K562 (cell line): ENCODE data around the gene HPX. TPM values are rescaled to one million over a fixed set of nuclear protein-coding genes. Genes with fewer than 3 reads are reported as not detected.
A peak's percentile ranks its signal among the peaks of the same experiment; 100 is the strongest.

ENCODE experiments used
- ATAC-seq: fragments of 200-7000 bp; cut with Tn5 transposase; 3 replicates; pipeline ENCODE4 v1.9.1; 2020; ENCODE audit warnings: moderate library complexity
- BruUV-seq: library from RNA; stranded (reverse); fragments of 400-500 nt; replicated peaks from 2 replicates; lab custom pipeline; 2021; lab: Mats Ljungman, UMichigan
- CTCF ChIA-PET: fragments of 300-600 bp; formaldehyde crosslinking; extraction: SDS; loops from one replicate; lab custom pipeline; 2021; ENCODE audit warnings: low intra/inter-chr PET ratio; lab: Yijun Ruan, JAX
- POLR2A ChIA-PET: fragments of 300-600, 350-650 bp; sonication (Branson Sonifier 250); formaldehyde crosslinking; extraction: SDS; loops from one replicate; lab custom pipeline; 2021; ENCODE audit warnings: antibody characterized with exemption, inconsistent platforms; lab: Yijun Ruan, JAX
- DNase-seq, 4 experiments: peaks; one replicate each; pipeline versions ENCODE4 v3.0.0 to v3.0.0-alpha.2; 2011 to 2018; ENCODE audit warnings: low spot score in 3 of 4, mixed read lengths in 3 of 4; ENCODE audit errors: extremely low read depth in 1 of 4
- FAIRE-seq: peaks from 2 replicates; lab custom pipeline; 2011; peaks lifted over from hg19 to GRCh38; lab: Jason Lieb, UNC
- H2AFZ ChIP-seq: 2 replicates; pipeline ENCODE4 v1.6.0; 2011; ENCODE audit warnings: low read depth, low read length, control low read depth, inconsistent platforms
- H3K27ac ChIP-seq: fragments of 200-600 bp; 3 replicates; pipeline ENCODE4 v1.8.0; 2011; ENCODE audit warnings: low read depth, mild to moderate bottlenecking, control low read depth, inconsistent platforms, low read length, moderate library complexity, mixed read lengths; ENCODE audit errors: extremely low read depth
- H3K27me3 ChIP-seq, 2 experiments: fragments of 300-600 bp in 1 of 2; 2 replicates in 1 of 2; 3 replicates in 1 of 2; pipeline versions ENCODE4 v1.6.0 to v1.8.0; 2011; ENCODE audit warnings: inconsistent platforms in 2 of 2, low read length in 2 of 2, mild to moderate bottlenecking in 1 of 2, mixed read lengths in 1 of 2, moderate library complexity in 1 of 2; ENCODE audit not compliant: control insufficient read depth in 2 of 2, insufficient read depth in 2 of 2
- H3K36me3 ChIP-seq: fragments of 300-600 bp; 3 replicates; pipeline ENCODE4 v1.8.0; 2011; ENCODE audit warnings: mild to moderate bottlenecking, low read length, inconsistent platforms; ENCODE audit not compliant: control insufficient read depth, insufficient read depth
- H3K4me1 ChIP-seq, 2 experiments: fragments of 200-600 bp in 1 of 2; replicated peaks in 1 of 2; 2 replicates in 1 of 2; 3 replicates in 1 of 2; pipeline versions ENCODE4 v1.5.1 to v1.8.0; 2011; ENCODE audit warnings: inconsistent platforms in 2 of 2, low read length in 2 of 2, mild to moderate bottlenecking in 1 of 2, mixed read lengths in 1 of 2, moderate library complexity in 1 of 2; ENCODE audit not compliant: control insufficient read depth in 2 of 2, insufficient read depth in 2 of 2
- H3K4me2 ChIP-seq: 2 replicates; pipeline ENCODE4 v1.6.1; 2011; ENCODE audit warnings: low read length, control low read depth, inconsistent platforms, mixed read lengths; ENCODE audit not compliant: insufficient read depth
- H3K4me3 ChIP-seq: fragments of 200-600 bp; sonication (generic), shearing (Covaris generic); 2 replicates; pipeline ENCODE4 v1.5.1; 2016; ENCODE audit warnings: control low read depth, inconsistent platforms
- H3K79me2 ChIP-seq: fragments of 200-600 bp; 3 replicates; pipeline ENCODE4 v1.8.0; 2011; ENCODE audit warnings: low read length, inconsistent platforms; ENCODE audit not compliant: control insufficient read depth, insufficient read depth
- H3K9ac ChIP-seq, 2 experiments: 2 replicates each; pipeline versions ENCODE4 v1.6.0 to v1.6.1; 2011; ENCODE audit warnings: low read depth in 2 of 2, low read length in 2 of 2, control low read depth in 1 of 2, inconsistent platforms in 1 of 2, mild to moderate bottlenecking in 1 of 2, mixed read lengths in 1 of 2; ENCODE audit not compliant: insufficient read depth in 1 of 2
- H3K9me1 ChIP-seq: one replicate; pipeline ENCODE4 v1.6.0; 2011; ENCODE audit warnings: inconsistent platforms, mild to moderate bottlenecking, low read length, moderate library complexity; ENCODE audit not compliant: control insufficient read depth, insufficient read depth
- H3K9me3 ChIP-seq: replicated peaks from 2 replicates; pipeline ENCODE4 v1.5.1; 2011; ENCODE audit warnings: low read depth, low read length, inconsistent platforms; ENCODE audit not compliant: control insufficient read depth, insufficient read depth
- H4K20me1 ChIP-seq: replicated peaks from 2 replicates; pipeline ENCODE4 v1.6.1; 2011; ENCODE audit warnings: low read length, inconsistent platforms, mixed read lengths; ENCODE audit not compliant: control insufficient read depth, insufficient read depth
- BCL6 ChIP-seq: fragments of 250-450 bp; sonication (Bioruptor Pico); IDR thresholded peaks from 2 replicates; pipeline ENCODE4 v1.4.0; 2020
- KLF16 ChIP-seq: IDR thresholded peaks from 2 replicates; pipeline ENCODE4 v1.6.1; 2016; ENCODE audit warnings: antibody characterized with exemption
- MCM2 ChIP-seq: fragments of 450-650 bp; IDR thresholded peaks from 2 replicates; pipeline ENCODE4 v1.6.1; 2017; ENCODE audit warnings: low read depth, mild to moderate bottlenecking
- POLR2G ChIP-seq: fragments of 200-400 bp; formaldehyde crosslinking; IDR thresholded peaks from 2 replicates; pipeline ENCODE4 v1.6.1; 2017; ENCODE audit warnings: low read depth, mild to moderate bottlenecking, antibody characterized with exemption, low read length, moderate library complexity
- ZNF174 ChIP-seq: fragments of 250-450 bp; sonication (Bioruptor Pico); IDR thresholded peaks from 2 replicates; pipeline ENCODE4 v1.4.0; 2020; ENCODE audit warnings: mild to moderate bottlenecking
- ZNF589 ChIP-seq: fragments of 200-800 bp; sonication (Bioruptor generic); IDR thresholded peaks from 2 replicates; pipeline ENCODE4 v1.6.1; 2016; ENCODE audit warnings: low read depth, missing genetic modification characterization, missing compliant biosample characterization
- ZNF785 ChIP-seq: fragments of 250-450 bp; sonication (Bioruptor Pico); IDR thresholded peaks from 2 replicates; pipeline ENCODE4 v1.4.0; 2020; ENCODE audit warnings: mild to moderate bottlenecking
- WGBS: fragments of 100-300 bp; shearing (Covaris generic); methylation state at CpG from one replicate; pipeline ENCODE4 v1.1.6; 2016; ENCODE audit warnings: low coverage, mixed read lengths; ENCODE audit not compliant: insufficient coverage; ENCODE audit errors: missing lambda C conversion rate; 5-methylcytosine and 5-hydroxymethylcytosine counted together
- in situ Hi-C: fragments of 300-500 bp; cut with MboI; formaldehyde crosslinking; loops from 4 replicates; pipeline ENCODE4 v1.15.0; 2018; ENCODE audit warnings: inconsistent platforms, mixed read lengths
- intact Hi-C: fragments of 100-400 bp; cut with micrococcal nuclease; formaldehyde crosslinking; loops from 2 replicates; pipeline ENCODE4 v1.14.2; 2022
- polyA plus RNA-seq, 8 experiments: library from polyadenylated mRNA; depleted of rRNA in 4 of 8; stranded (reverse) in 5 of 8; unstranded in 3 of 8; fragments of >200 nt; fragmentation: Nextera tagmentation in 2 of 8; fragmentation: Illumina TruSeq in 1 of 8; extraction: Ambion mirVana in 2 of 8; extraction: Trizol in 1 of 8; gene quantifications; 2 replicates each; pipeline versions ENCODE4 v1.2.1 to v1.2.3, GENCODE V29; 2011 to 2014; ENCODE audit warnings: inconsistent platforms in 1 of 8, missing spikeins in 1 of 8
- total RNA-seq, 7 experiments: library from RNA; depleted of rRNA in 6 of 7; stranded (reverse); fragments of >200 nt in 6 of 7; fragmentation: Illumina TruSeq in 2 of 7; extraction: Trizol in 2 of 7; gene quantifications; 2 replicates each; pipeline versions ENCODE4 v1.2.1 to v1.2.3, GENCODE V29; 2011 to 2021; ENCODE audit warnings: low replicate concordance in 1 of 7
- TF ChIP-seq, protein P1 (sequence below): fragments of 250-450 bp; sonication (Bioruptor Pico); IDR thresholded peaks from 2 replicates; pipeline ENCODE4 v1.5.0; 2020; ENCODE audit warnings: mild to moderate bottlenecking
- TF ChIP-seq, protein P2 (sequence below), 2 experiments: fragments of 450-650 bp; formaldehyde crosslinking in 1 of 2; IDR thresholded peaks; 2 replicates each; pipeline versions ENCODE4 v1.4.0 to v1.6.1; 2014 to 2020; ENCODE audit warnings: mild to moderate bottlenecking in 2 of 2, borderline replicate concordance in 1 of 2, low read depth in 1 of 2
- TF ChIP-seq, protein P3 (sequence below): fragments of 450-650 bp; IDR thresholded peaks from 2 replicates; pipeline ENCODE4 v1.6.1; 2016; ENCODE audit warnings: antibody characterized with exemption

Gene HPX
- total and polyA plus RNA-seq, 9 of the 15 experiments (the other 6 are each of a cell fraction or from before 2014, with no cell fraction given): 0.12 to 1.2 (median 0.49) TPM; not detected in 1

DNA sequence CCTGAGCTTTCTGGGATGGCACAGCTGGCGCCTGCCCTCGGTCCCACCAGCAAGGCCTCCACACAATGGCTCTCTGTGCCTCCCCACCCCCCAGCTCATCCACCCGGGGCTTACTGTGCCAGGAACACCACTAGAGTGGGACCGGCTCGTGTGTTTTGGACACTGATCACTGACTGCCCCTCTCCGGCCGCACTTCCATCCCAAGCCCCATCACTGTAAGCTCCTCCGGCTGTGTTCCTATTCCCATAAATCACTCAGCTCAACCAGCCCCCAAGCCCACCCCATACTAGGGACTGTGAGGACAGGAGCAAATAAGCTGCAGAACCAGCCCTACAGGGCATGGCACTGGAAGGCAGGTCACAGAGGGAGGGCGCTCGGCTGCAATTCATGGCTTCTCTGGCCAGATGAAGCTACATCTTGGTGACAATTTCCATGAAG is 29.2 kb downstream of the HPX start:
- in situ Hi-C loops (no loop called here), intact Hi-C loops (no loop called here)
- BruUV-seq: no TSS peak
- no peak for FAIRE-seq
- Histone ChIP-seq H3K79me2 (no peaks in the 10 kb centered on the region), H3K36me3 (no peaks in the 10 kb centered on the region), H3K27me3 (peaks cover 35 to 56% of the 10 kb centered on the region in 2 experiments), H3K4me3 (no peak overlapping the region), H3K4me1 (peaks cover 2 to 9% of the 10 kb centered on the region in 2 experiments; a peak in 2 of 5 replicates), H4K20me1 (0 out of 2 replicates have a peak, but pooled peaks cover 3% of the 10 kb centered on the region), H3K4me2 (no peak overlapping the region), H3K9me1 (no peaks in the 10 kb centered on the region), H3K9me3 (no peaks in the 10 kb centered on the region), H3K27ac (no peak overlapping the region), H3K9ac (peak overlapping the region in 1 of 2 experiments; percentile 17; a peak in 1 of 4 replicates), H2AFZ (no peak overlapping the region)
- ATAC-seq: no peak
- WGBS: 19% methylated on average over 10 of the region's 10 CpGs
- DNase-seq: no peak
- ChIA-PET POLR2A (interaction anchor here (0.6 to 1.2 kb wide), 5 partner anchors 8 to 567 kb away, joined by 3 read pairs; no protein-coding TSS in a partner anchor), CTCF (no interaction called here)
- TF ChIP-seq POLR2G: no peak
- no peak for TF ChIP-seq ZNF589 (CRISPR knock-in tag)
- TF ChIP-seq, protein P1, sequence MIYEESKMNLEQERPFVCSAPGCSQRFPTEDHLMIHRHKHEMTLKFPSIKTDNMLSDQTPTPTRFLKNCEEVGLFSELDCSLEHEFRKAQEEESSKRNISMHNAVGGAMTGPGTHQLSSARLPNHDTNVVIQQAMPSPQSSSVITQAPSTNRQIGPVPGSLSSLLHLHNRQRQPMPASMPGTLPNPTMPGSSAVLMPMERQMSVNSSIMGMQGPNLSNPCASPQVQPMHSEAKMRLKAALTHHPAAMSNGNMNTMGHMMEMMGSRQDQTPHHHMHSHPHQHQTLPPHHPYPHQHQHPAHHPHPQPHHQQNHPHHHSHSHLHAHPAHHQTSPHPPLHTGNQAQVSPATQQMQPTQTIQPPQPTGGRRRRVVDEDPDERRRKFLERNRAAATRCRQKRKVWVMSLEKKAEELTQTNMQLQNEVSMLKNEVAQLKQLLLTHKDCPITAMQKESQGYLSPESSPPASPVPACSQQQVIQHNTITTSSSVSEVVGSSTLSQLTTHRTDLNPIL: no peak
- no peak for TF ChIP-seq MCM2
- TF ChIP-seq BCL6 (CRISPR knock-in tag): no peak
- TF ChIP-seq, protein P2, sequence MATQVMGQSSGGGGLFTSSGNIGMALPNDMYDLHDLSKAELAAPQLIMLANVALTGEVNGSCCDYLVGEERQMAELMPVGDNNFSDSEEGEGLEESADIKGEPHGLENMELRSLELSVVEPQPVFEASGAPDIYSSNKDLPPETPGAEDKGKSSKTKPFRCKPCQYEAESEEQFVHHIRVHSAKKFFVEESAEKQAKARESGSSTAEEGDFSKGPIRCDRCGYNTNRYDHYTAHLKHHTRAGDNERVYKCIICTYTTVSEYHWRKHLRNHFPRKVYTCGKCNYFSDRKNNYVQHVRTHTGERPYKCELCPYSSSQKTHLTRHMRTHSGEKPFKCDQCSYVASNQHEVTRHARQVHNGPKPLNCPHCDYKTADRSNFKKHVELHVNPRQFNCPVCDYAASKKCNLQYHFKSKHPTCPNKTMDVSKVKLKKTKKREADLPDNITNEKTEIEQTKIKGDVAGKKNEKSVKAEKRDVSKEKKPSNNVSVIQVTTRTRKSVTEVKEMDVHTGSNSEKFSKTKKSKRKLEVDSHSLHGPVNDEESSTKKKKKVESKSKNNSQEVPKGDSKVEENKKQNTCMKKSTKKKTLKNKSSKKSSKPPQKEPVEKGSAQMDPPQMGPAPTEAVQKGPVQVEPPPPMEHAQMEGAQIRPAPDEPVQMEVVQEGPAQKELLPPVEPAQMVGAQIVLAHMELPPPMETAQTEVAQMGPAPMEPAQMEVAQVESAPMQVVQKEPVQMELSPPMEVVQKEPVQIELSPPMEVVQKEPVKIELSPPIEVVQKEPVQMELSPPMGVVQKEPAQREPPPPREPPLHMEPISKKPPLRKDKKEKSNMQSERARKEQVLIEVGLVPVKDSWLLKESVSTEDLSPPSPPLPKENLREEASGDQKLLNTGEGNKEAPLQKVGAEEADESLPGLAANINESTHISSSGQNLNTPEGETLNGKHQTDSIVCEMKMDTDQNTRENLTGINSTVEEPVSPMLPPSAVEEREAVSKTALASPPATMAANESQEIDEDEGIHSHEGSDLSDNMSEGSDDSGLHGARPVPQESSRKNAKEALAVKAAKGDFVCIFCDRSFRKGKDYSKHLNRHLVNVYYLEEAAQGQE (IDR thresholded peaks at IDR 0.05; ENCODE audit: borderline replicate concordance): no peak
- TF ChIP-seq, protein P2 (CRISPR knock-in tag; IDR thresholded peaks at IDR 0.05; ENCODE audit: low read depth): no peak
- no peak for TF ChIP-seq ZNF174 (CRISPR knock-in tag)
- TF ChIP-seq, protein P3, sequence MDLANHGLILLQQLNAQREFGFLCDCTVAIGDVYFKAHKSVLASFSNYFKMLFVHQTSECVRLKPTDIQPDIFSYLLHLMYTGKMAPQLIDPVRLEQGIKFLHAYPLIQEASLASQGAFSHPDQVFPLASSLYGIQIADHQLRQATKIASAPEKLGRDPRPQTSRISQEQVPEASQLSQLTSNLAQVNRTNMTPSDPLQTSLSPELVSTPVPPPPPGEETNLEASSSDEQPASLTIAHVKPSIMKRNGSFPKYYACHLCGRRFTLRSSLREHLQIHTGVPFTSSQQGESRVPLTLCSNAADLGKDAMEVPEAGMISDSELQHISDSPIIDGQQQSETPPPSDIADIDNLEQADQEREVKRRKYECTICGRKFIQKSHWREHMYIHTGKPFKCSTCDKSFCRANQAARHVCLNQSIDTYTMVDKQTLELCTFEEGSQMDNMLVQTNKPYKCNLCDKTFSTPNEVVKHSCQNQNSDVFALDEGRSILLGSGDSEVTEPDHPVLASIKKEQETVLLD: no peak
- no peak for TF ChIP-seq KLF16
- TF ChIP-seq ZNF785: no peak
